ENCODE measurements around the gene LIN54. TPM values are rescaled to one million over a fixed set of nuclear protein-coding genes. Genes with fewer than 3 reads are reported as not detected.

LIN54 gene
- total RNA-seq, 1 experiment from 2014 or later: 12.7 TPM

DNA sequence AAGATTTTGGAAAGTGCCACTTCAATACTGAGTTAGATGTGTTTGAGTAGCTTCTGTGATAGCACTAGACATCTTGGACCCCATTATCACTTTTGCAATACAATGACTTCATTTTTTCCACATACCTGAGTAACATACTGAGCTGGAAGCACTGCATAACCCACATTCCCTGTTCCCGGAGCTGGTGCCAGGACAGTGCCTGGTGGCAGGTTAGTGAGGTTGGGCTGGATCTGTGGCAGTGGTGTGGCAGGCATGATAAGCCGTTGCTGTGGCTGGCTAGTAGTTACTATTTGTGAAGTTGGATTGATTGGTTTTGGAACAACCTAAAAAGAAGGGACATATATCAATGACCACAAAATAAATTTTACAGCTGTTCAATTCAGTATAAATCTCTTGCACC lies 71.2 kb downstream of the LIN54 start:
- H3K9me3 Mint-ChIP-seq: no peaks in the 10 kb centered on the region
- ChIA-PET POLR2A (no interaction called here), CTCF (no interaction called here)
- H3K27ac Mint-ChIP-seq: no peak overlapping the region
- DNase-seq (ENCODE audit: low spot score) (no peak), ATAC-seq (no peak)
- no peak overlapping the region for H3K4me3 Mint-ChIP-seq
- TF ChIP-seq NFYB (CRISPR knock-in tag; conservative IDR thresholded peaks at IDR 0.05; ENCODE audit: low read depth) (no peak), SP1 (CRISPR knock-in tag; conservative IDR thresholded peaks at IDR 0.05) (no peak), EMX1 (CRISPR knock-in tag; IDR thresholded peaks at IDR 0.05) (no peak), FOXP1 (CRISPR knock-in tag; IDR thresholded peaks at IDR 0.05; ENCODE audit: borderline replicate concordance) (no peak), RORB (CRISPR knock-in tag; IDR thresholded peaks at IDR 0.05) (no peak)
- TF ChIP-seq, protein P1, sequence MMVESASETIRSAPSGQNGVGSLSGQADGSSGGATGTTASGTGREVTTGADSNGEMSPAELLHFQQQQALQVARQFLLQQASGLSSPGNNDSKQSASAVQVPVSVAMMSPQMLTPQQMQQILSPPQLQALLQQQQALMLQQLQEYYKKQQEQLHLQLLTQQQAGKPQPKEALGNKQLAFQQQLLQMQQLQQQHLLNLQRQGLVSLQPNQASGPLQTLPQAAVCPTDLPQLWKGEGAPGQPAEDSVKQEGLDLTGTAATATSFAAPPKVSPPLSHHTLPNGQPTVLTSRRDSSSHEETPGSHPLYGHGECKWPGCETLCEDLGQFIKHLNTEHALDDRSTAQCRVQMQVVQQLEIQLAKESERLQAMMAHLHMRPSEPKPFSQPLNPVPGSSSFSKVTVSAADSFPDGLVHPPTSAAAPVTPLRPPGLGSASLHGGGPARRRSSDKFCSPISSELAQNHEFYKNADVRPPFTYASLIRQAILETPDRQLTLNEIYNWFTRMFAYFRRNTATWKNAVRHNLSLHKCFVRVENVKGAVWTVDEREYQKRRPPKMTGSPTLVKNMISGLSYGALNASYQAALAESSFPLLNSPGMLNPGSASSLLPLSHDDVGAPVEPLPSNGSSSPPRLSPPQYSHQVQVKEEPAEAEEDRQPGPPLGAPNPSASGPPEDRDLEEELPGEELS (CRISPR knock-in tag; IDR thresholded peaks at IDR 0.05): no peak
- TF ChIP-seq, protein P2, sequence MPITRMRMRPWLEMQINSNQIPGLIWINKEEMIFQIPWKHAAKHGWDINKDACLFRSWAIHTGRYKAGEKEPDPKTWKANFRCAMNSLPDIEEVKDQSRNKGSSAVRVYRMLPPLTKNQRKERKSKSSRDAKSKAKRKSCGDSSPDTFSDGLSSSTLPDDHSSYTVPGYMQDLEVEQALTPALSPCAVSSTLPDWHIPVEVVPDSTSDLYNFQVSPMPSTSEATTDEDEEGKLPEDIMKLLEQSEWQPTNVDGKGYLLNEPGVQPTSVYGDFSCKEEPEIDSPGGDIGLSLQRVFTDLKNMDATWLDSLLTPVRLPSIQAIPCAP (CRISPR knock-in tag; IDR thresholded peaks at IDR 0.05): no peak
- H3K36me3 Mint-ChIP-seq: peaks cover 28% of the 10 kb centered on the region
- H3K27me3 Mint-ChIP-seq (ENCODE audit: low read depth): no peaks in the 10 kb centered on the region
- no peaks in the 10 kb centered on the region for H3K4me1 Mint-ChIP-seq

DNA sequence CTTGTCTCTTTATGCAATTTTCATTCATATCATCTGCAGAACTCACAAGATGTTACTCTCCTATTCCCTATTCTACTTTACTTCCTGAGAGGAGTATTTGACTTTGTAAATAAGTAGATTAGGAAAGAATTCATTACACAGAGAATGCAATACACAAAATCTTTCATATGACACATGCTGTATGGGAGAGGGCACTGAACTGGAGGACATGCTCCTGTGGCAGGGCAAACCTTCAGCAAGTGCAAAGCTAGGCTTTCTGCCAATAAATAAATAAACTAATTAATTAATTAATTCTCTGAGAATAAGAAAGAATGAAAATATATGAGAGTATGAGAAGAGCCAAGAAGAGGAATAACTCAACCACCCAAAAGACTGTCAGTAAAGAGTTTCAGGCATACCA lies 76.2 kb downstream of the LIN54 start:
- POLR2A ChIA-PET: no interaction called here
- ATAC-seq (no peak), DNase-seq (ENCODE audit: low spot score) (no peak)
- peaks cover 28% of the 10 kb centered on the region for H3K36me3 Mint-ChIP-seq
- no peak overlapping the region for H3K4me3 Mint-ChIP-seq
- H3K27ac Mint-ChIP-seq: no peak overlapping the region; the same call in 1 of the 2 replicates
- CTCF ChIA-PET: no interaction called here
- TF ChIP-seq, protein P3, sequence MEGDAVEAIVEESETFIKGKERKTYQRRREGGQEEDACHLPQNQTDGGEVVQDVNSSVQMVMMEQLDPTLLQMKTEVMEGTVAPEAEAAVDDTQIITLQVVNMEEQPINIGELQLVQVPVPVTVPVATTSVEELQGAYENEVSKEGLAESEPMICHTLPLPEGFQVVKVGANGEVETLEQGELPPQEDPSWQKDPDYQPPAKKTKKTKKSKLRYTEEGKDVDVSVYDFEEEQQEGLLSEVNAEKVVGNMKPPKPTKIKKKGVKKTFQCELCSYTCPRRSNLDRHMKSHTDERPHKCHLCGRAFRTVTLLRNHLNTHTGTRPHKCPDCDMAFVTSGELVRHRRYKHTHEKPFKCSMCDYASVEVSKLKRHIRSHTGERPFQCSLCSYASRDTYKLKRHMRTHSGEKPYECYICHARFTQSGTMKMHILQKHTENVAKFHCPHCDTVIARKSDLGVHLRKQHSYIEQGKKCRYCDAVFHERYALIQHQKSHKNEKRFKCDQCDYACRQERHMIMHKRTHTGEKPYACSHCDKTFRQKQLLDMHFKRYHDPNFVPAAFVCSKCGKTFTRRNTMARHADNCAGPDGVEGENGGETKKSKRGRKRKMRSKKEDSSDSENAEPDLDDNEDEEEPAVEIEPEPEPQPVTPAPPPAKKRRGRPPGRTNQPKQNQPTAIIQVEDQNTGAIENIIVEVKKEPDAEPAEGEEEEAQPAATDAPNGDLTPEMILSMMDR (IDR thresholded peaks at IDR 0.05): no peak
- TF ChIP-seq, protein P4, sequence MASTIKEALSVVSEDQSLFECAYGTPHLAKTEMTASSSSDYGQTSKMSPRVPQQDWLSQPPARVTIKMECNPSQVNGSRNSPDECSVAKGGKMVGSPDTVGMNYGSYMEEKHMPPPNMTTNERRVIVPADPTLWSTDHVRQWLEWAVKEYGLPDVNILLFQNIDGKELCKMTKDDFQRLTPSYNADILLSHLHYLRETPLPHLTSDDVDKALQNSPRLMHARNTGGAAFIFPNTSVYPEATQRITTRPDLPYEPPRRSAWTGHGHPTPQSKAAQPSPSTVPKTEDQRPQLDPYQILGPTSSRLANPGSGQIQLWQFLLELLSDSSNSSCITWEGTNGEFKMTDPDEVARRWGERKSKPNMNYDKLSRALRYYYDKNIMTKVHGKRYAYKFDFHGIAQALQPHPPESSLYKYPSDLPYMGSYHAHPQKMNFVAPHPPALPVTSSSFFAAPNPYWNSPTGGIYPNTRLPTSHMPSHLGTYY (CRISPR knock-in tag; IDR thresholded peaks at IDR 0.05): no peak
- TF ChIP-seq EMX1 (CRISPR knock-in tag; IDR thresholded peaks at IDR 0.05): no peak
- H3K9me3 Mint-ChIP-seq: no peaks in the 10 kb centered on the region
- H3K27me3 Mint-ChIP-seq (ENCODE audit: low read depth): no peaks in the 10 kb centered on the region
- H3K4me1 Mint-ChIP-seq: no peaks in the 10 kb centered on the region

DNA sequence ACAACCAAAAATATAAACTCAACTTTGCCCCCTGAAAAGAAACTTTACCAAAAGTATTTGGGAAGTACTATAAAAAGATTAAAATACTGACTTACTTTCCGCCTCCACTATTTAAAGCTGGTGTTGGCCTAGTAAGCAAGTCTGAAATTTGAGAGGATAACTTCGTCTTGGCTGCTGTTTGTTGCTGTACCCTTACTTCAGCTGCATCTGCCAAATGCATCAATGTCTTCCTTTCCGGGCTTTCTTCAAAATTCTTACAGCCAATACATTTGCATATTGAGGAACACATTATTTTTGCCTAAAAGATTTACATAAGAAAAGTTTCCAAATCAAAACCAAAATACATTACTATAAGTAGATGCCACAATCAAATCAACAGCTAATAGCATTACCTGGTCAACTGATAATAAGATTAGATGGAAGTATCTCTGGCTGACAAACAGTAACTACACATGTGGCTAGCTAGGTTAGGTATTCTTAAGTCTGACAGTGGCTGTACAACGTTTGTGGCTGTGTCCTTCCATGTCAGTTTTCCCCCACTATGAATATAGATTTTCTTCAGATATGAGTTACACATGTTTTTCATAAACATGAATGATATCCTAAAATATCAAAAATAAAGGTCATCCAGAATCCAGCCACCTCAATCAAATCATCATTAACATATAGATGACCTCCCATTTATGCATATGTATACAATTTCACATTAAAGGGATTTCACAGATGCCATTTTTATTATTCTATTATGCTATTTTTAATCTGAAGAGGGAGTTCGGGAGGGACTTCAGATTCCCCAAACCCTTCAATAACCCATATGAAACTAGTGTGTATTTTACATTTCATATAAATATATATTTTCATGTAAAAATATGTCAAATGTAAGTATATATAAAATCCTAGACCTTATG lies 79.5 kb downstream of the LIN54 start:
- Mint-ChIP-seq H3K4me3 (no peak overlapping the region), H3K27ac (no peak overlapping the region), H3K9me3 (no peaks in the 10 kb centered on the region), H3K4me1 (no peaks in the 10 kb centered on the region), H3K27me3 (ENCODE audit: low read depth) (no peaks in the 10 kb centered on the region), H3K36me3 (peaks cover 11% of the 10 kb centered on the region)
- ATAC-seq (no peak), DNase-seq (ENCODE audit: low spot score) (no peak)
- POLR2A ChIA-PET: no interaction called here
- CTCF ChIA-PET: no interaction called here
- TF ChIP-seq, protein P5, sequence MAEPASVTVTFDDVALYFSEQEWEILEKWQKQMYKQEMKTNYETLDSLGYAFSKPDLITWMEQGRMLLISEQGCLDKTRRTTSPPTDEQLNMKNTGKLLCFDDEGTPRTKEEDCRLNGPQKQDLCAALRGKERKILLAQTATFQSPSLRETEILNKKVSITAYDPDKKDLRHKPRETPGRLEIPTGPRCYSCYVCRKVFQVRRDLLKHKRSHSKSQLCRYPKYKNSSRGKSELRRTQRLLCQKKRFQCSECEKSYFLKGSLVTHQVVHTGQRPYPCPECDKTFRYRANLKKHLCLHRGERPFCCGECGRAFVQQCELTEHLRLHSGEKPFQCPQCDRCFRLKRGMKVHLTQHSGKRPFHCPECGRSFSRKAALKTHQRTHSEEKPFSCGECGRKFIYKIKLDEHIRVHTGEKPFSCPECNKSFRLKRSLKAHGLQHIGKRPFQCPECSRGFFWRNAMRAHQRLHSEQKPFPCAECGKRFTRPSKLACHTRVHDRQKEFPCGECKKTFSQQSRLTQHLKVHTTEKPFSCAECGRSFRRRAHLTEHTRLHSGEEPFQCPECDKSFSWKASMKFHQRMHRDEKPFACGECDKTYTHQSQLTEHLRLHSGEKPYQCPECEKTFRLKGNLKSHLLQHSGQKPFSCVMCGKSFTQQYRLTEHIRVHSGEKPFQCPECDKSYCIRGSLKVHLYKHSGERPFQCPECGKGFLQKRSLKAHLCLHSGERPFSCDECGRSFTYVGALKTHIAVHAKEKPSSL (CRISPR knock-in tag; conservative IDR thresholded peaks at IDR 0.05): no peak
- TF ChIP-seq, protein P1 (CRISPR knock-in tag; IDR thresholded peaks at IDR 0.05): no peak
- no peak for TF ChIP-seq NFYB (CRISPR knock-in tag; conservative IDR thresholded peaks at IDR 0.05; ENCODE audit: low read depth)
- no peak for TF ChIP-seq ZNF423 (CRISPR knock-in tag; IDR thresholded peaks at IDR 0.05)
- TF ChIP-seq, protein P6, sequence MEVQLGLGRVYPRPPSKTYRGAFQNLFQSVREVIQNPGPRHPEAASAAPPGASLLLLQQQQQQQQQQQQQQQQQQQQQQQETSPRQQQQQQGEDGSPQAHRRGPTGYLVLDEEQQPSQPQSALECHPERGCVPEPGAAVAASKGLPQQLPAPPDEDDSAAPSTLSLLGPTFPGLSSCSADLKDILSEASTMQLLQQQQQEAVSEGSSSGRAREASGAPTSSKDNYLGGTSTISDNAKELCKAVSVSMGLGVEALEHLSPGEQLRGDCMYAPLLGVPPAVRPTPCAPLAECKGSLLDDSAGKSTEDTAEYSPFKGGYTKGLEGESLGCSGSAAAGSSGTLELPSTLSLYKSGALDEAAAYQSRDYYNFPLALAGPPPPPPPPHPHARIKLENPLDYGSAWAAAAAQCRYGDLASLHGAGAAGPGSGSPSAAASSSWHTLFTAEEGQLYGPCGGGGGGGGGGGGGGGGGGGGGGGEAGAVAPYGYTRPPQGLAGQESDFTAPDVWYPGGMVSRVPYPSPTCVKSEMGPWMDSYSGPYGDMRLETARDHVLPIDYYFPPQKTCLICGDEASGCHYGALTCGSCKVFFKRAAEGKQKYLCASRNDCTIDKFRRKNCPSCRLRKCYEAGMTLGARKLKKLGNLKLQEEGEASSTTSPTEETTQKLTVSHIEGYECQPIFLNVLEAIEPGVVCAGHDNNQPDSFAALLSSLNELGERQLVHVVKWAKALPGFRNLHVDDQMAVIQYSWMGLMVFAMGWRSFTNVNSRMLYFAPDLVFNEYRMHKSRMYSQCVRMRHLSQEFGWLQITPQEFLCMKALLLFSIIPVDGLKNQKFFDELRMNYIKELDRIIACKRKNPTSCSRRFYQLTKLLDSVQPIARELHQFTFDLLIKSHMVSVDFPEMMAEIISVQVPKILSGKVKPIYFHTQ (CRISPR knock-in tag; IDR thresholded peaks at IDR 0.05): no peak
- TF ChIP-seq ZNF416 (CRISPR knock-in tag; IDR thresholded peaks at IDR 0.05): no peak
- no peak for TF ChIP-seq ZNF232 (CRISPR knock-in tag; IDR thresholded peaks at IDR 0.05)
- TF ChIP-seq JUN (CRISPR knock-in tag; IDR thresholded peaks at IDR 0.05): no peak
- TF ChIP-seq MYBL2 (CRISPR knock-in tag; IDR thresholded peaks at IDR 0.05): no peak
- TF ChIP-seq ATF1 (CRISPR knock-in tag; IDR thresholded peaks at IDR 0.05): no peak
- TF ChIP-seq TEAD4 (CRISPR knock-in tag; IDR thresholded peaks at IDR 0.05): no peak
